DMS114 treated with DMSO at 0.1 percent for 48 hours (cell line): ENCODE measurements around the gene USP20.
"Not testable (repeated sequence)": the region's sequence is repeated elsewhere in the genome, so short reads cannot be mapped to it uniquely, and the experiment has no call there.

ENCODE experiments used
- DNase-seq: peaks from one replicate; lab custom pipeline; 2025; ENCODE audit not compliant: unreplicated experiment; lab: John Stamatoyannopoulos, UW

The USP20 gene

DNA sequence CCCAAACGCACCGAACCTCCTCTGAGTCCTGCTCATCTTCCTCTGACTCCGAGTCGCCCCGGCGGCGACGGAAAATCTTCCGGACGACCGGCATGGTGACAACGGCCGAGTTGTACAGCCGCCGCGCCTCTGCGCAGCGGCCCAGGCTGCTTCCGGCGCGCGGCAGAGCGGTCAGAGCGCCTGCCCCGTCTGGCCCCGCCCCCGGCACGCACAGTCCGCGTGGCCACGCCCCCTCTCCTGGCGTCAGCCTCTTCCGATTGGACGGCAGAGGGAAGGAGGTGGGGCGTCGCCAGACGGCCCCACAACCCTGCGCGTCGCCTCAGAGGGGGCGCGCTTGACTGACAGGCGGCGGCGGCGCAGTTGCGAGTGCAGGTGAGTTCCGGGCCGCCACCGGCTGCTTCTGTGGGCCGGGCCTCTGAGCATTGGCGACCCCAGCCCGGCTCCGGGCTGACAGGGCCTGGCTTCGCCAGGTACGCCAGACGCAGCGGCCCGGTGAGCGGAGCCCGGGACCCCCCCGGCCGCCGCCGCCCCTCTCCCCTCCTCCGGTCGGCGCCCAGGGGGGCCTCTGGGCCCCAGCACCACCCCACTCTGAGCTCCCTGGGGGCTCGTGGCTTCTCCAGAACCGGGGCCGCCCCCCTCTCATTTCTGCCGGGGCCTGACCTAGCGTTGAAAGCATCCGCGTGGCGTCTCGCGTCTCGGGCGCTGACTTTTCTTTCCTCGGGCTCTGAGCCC lies at the start of gene USP20, which contains the start of gene C9orf78:
Gene USP20 (plus strand): TSS at position 331 of the 732 bp plus-strand sequence. CDS start 17,098 bp downstream, outside the sequence.
Gene C9orf78 (minus strand): TSS at position 148 of the 732 bp plus-strand sequence. CDS start 54 bp downstream, at position 94.
- DNase-seq, result peak; percentile 82

DNA sequence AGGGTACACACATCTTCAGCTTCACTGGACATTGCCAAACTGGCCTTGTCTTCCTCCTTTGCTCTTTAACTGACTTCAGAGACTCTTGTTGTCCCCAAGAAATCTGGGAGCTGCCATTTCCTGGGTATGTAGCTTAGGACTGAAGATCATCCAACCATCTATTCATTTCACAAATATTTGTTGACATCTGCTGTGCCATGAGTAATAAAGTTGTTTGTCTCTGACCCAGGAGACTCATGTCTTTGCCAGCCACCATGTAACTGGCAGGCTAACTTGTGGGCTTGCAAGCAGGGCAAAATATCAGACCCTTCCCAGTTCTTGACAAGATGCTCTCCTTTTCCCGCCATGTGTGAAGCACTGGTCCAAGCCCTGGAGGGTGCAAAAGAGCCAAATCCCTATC lies 49.4 kb upstream of the USP20 start:
- no peak for DNase-seq

- DNase-seq, result no peak
These were observed 48.8 kb upstream of the USP20 start for GRCh38 chr9:129786481-129786880.

GRCh38 chr9:129794549-129794948 lies 40.7 kb upstream of the USP20 start:
- DNase-seq, result no peak

GRCh38 chr9:129796029-129796428 lies 39.2 kb upstream of the USP20 start:
- DNase-seq, result not testable (repeated sequence)

DNA sequence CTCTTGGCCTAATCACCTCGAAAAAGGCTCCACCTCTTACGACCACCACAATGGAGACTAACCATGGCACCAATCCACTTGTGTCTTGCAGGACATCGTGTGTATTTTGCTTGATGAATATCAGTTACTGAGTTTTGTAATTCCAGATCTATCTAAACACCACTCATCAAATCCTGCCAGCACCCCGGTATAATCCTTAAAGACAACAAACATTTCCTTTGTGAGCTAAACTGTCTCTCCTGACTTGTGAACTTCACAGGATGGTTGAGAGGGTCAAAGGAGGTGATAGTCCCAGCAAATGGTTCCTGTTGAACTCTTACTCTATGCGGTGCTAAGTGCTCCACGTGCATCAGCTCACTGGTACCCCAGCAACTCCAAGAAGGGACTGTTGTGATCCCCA lies 36.3 kb upstream of the USP20 start:
- DNase-seq, result no peak

- DNase-seq, result no peak
These were observed 33.8 kb upstream of the USP20 start for GRCh38 chr9:129801504-129801903.

DNA sequence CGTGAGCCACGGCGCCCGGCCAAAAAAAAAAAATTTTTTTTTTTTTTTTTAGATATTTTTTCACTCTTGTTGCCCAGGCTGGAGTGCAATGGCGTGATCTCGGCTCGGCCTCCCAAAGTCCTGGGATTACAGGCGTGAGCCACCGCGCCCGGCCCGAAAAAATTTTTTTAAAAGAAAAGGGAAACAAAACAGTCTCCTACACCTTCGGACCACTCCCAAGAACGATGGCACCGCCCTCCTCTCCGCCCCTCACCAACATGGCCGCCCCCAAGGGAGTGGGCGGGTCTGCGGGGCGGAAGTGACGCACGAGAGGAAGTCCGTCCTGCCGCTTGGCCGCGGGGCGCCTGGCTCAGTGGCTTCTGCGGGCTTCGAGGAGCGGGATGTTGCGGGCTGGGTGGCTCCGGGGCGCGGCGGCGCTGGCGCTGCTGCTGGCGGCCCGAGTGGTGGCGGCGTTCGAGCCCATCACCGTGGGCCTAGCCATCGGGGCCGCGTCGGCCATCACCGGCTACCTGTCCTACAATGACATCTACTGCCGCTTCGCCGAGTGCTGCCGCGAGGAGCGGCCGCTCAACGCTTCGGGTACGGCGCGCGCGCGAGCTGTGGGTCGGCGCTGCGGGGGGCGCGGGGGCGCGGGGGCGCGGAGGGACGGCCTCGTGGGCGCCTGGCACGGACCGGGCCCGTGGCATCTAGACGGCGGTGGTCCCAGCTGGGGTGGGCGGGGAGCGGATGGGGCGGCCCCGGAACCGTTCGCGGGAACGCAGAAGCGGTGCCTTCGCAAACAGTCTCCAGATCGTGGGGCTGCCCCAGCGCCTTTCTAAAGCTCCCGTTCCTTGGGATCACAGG lies 32.2 kb upstream of the USP20 start, which contains the start of gene TOR1B:
Gene TOR1B (plus strand): TSS at position 352 of the 843 bp plus-strand sequence. CDS start 29 bp downstream, at position 381.
- peak; percentile 72 for DNase-seq

- no peak for DNase-seq
These were observed 31.6 kb upstream of the USP20 start for GRCh38 chr9:129803676-129804060.

DNA sequence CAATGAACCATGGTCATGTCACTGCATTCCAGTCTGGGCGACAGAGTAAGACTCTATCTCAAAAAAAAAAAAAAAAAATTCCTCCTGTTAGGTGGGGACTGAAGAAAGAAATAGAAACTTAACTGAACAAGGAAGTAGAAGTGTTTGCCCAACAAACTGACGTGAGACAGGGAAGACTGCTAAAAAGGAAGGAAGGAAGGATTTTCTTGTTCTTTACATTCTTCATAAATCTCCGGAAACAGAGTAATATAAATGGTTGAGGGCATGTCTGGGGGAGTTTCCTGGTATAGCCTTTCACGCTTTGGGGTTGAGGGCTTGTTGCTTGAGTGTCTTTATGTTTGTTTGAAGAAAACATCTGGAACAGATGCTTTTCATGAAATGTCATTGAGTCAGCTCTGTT lies 29.2 kb upstream of the USP20 start:
- DNase-seq, result no peak

- no peak for DNase-seq
These were observed 25.9 kb upstream of the USP20 start for GRCh38 chr9:129809346-129809745.

GRCh38 chr9:129810116-129810515 lies 25.1 kb upstream of the USP20 start:
- no peak for DNase-seq

- DNase-seq, result no peak
These were observed 24.5 kb upstream of the USP20 start for GRCh38 chr9:129810788-129811187.

DNA sequence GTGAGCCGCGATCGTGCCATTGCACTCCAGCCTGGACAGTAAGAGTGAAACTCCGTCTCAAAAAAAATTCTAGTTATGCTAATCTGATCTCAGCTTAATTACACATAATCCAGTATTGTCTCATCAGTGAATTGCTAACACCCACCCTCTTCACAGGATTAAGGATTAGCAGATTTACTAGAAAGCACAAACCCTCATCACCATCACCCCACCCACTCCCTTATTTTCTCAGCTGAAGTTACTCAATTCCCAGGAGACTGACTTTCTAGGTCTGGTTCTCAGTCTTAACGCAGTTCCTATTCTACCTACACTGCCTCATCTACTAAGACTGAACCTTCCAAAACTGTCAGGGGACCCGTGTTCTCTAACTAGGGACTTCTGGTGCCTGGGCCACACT lies 23.3 kb upstream of the USP20 start:
- DNase-seq, result no peak

DNA sequence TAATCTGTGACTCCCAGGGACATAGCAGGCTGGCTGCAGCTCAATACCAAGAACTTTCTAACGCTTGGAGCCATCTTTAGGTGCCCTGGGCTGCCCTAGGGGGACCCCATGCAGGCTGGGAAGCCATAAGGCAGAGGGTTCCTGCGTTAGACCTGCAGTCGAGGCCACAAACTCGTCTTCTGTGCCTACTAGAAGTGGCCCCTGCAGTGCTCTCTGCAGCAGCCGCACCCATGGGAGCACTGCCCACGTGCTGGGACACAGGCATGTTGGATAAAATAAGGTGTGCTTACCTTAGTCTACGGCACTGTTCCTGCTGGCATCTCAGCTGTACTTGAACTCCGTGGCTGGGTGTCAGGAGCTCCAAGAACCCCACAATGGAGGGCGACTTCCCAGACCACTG lies 22.9 kb upstream of the USP20 start:
- no peak for DNase-seq

DNA sequence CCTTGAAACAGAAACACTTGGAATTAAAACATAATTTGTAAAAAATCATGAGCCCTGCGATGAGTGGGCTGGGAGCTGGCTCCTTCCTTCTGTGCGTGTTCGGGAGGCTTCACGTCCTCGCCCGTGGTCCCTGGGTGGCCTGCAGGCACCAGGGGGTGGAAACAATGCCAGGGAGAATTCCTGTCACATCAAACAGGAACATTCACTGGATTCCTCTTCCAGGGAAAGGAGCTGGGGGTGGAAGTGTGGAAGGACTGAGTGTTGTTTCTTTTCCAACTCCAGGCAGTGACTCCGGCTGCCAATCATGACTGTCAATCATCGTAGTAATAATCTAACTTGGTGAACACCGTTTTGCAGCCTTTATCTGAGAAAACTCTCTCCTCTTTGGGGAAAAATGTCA lies 21.6 kb upstream of the USP20 start:
- DNase-seq, result no peak

GRCh38 chr9:129814432-129815223 lies 20.6 kb upstream of the USP20 start:
- DNase-seq, result no peak

- no peak for DNase-seq
These were observed 20.0 kb upstream of the USP20 start for GRCh38 chr9:129815278-129815677.

GRCh38 chr9:129816501-129817435 lies 18.5 kb upstream of the USP20 start:
- DNase-seq, result no peak

DNA sequence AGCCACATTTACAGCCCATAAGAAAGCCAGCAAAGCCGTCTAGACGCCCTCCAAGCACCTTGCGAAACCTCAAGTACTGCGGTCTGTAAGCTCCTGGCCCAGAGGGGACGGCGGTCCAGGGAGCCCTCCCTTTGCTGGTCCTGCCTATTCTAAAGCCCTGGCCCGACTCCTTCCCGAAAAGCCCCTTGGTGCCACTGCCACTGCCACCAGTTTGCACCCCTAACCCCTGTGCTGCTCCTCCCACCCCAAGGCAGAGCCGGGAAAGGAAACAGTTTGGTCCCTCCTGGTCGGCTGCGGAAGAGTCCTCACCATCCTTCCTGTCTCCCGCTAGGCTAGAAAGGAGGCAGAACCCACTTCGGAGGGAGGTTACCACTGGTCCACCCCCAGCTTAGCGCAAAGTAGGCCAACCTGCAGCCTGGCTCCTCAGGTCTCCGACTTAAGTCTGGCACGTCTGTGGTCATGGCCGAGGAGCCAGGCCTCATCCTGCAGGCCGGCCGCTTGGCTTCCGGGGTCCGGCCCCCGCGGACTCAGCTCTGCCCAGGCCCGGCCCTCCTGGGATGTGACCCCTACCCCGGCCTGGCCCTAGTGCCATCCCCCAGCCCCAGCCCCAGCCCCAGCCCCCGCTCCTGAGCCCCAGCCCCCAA lies 12.2 kb upstream of the USP20 start:
- DNase-seq, result no peak
